ENCODE results near the gene GSTT4.

GSTT4 gene

DNA sequence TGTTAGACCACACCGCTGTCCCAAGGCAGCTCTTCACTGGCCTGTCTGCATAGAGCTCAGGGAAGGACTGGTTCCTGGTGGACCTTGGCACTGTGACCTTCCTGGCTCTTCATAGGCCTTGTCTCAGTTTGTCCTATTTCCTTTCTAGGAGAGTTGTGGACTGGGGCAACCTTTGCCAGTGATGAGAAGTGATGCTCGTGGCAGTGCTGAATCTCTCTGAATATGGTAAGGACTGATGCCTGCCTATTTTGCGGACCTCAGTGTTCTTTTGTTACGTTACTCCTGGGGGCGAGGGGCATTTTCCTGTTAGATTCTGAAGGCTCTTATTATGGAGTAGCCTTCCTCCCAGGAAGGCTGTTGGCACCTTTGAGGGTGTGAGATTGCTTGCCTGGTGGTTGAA lies 30.0 kb upstream of the GSTT4 start:
- in situ Hi-C loops (cut with HindIII; ENCODE audit: low sequenced_read_pairs), result no loop called here
- TF ChIP-seq, protein P1, sequence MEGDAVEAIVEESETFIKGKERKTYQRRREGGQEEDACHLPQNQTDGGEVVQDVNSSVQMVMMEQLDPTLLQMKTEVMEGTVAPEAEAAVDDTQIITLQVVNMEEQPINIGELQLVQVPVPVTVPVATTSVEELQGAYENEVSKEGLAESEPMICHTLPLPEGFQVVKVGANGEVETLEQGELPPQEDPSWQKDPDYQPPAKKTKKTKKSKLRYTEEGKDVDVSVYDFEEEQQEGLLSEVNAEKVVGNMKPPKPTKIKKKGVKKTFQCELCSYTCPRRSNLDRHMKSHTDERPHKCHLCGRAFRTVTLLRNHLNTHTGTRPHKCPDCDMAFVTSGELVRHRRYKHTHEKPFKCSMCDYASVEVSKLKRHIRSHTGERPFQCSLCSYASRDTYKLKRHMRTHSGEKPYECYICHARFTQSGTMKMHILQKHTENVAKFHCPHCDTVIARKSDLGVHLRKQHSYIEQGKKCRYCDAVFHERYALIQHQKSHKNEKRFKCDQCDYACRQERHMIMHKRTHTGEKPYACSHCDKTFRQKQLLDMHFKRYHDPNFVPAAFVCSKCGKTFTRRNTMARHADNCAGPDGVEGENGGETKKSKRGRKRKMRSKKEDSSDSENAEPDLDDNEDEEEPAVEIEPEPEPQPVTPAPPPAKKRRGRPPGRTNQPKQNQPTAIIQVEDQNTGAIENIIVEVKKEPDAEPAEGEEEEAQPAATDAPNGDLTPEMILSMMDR (IDR thresholded peaks at IDR 0.05; ENCODE audit: low read depth, low read length, missing control alignments), result no peak
- DNase-seq (ENCODE audit: low read depth), result no peak
- H3K4me3 ChIP-seq (ENCODE audit: low read depth, low read length), result no peak overlapping the region

DNA sequence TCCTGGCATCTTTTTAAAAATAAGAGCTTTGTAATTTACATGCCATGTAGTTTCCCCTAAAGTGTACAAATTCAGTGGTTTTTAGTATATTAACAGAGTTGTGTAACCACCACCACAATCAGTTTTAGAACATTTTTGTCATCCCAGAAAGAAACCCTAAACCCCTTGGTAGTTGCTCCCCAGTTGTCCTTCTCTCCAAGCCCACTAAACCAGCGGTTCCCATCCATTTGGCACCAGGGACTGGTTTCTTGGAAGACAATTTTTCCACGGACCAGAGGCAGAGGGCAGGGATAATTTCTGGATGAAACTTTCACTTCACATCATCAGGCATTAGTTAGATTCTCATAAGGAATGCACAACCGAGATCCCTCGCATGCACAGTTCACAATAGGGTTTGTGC lies 28.5 kb upstream of the GSTT4 start:
- TF ChIP-seq, protein P1 (IDR thresholded peaks at IDR 0.05; ENCODE audit: low read depth, low read length, missing control alignments), result no peak
- no peak overlapping the region for H3K4me3 ChIP-seq (ENCODE audit: low read depth, low read length)
- in situ Hi-C loops (cut with HindIII; ENCODE audit: low sequenced_read_pairs), result no loop called here
- no peak for DNase-seq (ENCODE audit: low read depth)

DNA sequence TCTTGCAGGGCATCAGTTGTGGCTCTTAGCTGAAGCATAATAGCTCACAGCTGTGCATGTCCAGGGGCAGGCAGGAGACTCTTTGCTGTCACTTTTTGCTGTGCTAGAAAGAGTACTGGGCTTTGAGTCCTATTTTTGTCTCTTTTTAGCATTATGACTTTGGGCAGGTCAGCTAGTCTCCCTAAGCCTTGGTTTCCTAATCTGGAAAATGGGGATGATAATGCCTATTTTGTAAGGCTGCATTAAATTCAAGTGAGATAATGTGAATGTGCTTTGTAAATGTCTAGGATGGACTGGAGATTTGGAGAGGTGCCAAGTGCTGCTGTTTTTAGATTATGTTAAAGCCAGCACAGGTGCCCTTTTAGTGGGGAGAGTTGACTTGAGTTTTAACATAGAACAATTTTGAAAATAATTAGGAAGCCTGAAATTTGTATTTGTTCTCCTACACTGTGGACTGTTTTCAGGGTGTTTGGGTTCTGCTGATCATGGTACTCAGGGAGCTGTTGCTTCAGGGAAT lies 25.0 kb upstream of the GSTT4 start:
- in situ Hi-C loops (cut with HindIII; ENCODE audit: low sequenced_read_pairs), result no loop called here
- TF ChIP-seq, protein P1 (IDR thresholded peaks at IDR 0.05; ENCODE audit: low read depth, low read length, missing control alignments), result no peak
- no peak for DNase-seq (ENCODE audit: low read depth)
- H3K4me3 ChIP-seq (ENCODE audit: low read depth, low read length), result no peak overlapping the region

DNA sequence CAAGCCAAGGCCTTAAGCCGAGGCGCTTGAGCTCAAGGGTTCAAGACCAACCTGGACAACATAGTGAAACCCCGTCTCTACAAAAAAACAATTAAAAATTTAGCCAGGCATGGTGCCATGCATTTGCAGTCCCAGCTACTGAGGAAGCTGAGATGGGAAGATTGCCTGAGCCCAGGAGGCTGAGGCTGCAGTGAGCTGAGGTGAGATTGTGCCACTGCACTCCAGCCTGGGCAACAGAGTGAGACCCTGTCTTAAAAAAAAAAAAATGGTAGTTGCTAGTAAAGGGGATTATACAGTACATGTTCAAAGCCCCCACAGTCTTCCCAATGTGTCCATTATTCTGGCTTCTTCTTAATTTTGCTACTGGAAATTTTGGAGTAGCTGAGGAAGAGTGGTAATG lies 24.1 kb upstream of the GSTT4 start:
- in situ Hi-C loops (cut with HindIII; ENCODE audit: low sequenced_read_pairs), result no loop called here
- no peak for DNase-seq (ENCODE audit: low read depth)
- TF ChIP-seq, protein P1 (IDR thresholded peaks at IDR 0.05; ENCODE audit: low read depth, low read length, missing control alignments), result no peak
- no peak overlapping the region for H3K4me3 ChIP-seq (ENCODE audit: low read depth, low read length)

DNA sequence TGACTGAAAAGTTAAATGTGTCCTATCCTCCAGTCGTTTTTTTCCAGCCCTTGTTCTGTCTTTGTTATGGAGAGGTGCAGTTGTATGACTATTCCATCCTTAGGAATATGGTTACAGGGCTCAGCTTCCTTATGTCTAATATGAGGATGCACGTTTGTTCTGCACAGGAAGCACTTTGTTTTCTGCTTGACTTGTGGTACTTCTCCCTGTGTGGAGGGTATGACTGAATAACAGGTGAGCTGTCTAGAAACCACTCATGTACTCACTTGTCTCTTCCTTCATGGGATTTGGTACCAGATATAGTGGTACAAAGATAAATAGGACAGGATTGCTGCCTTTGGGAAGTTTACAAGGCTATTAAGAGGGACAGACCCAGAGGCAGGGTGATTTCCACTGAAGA lies 23.3 kb upstream of the GSTT4 start:
- no peak overlapping the region for H3K4me3 ChIP-seq (ENCODE audit: low read depth, low read length)
- in situ Hi-C loops (cut with HindIII; ENCODE audit: low sequenced_read_pairs), result no loop called here
- DNase-seq (ENCODE audit: low read depth), result no peak
- TF ChIP-seq, protein P1 (IDR thresholded peaks at IDR 0.05; ENCODE audit: low read depth, low read length, missing control alignments), result no peak

DNA sequence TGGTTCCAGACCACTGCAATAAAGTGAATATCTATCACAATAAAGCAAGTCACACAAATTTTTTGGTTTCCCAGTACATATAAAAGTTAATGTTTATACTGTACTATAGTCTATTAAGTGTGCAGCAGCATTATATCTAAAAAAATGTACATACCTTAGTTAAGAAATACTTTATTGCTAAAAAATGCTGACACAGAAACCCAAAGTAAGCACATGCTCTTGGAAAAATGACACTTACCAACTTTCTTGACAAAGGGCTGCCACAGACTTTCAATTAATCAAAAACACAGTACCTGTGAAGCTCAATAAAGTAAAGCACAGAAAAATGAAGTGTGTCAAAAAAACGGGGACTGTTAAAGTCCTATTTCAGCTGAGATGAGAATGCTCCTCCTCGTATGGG lies 22.7 kb upstream of the GSTT4 start:
- no peak overlapping the region for H3K4me3 ChIP-seq (ENCODE audit: low read depth, low read length)
- TF ChIP-seq, protein P1 (IDR thresholded peaks at IDR 0.05; ENCODE audit: low read depth, low read length, missing control alignments), result no peak
- in situ Hi-C loops (cut with HindIII; ENCODE audit: low sequenced_read_pairs), result no loop called here
- no peak for DNase-seq (ENCODE audit: low read depth)

All from astrocyte of the cerebellum (primary cell).